ENCODE data around the gene ZCCHC14. TPM values are rescaled to one million over a fixed set of nuclear protein-coding genes. Genes with fewer than 3 reads are reported as not detected.

Gene ZCCHC14
- total and polyA plus RNA-seq, 2 of the 13 experiments (the other 11 are each of a cell fraction or from before 2014, with no cell fraction given), result 12.4 to 12.5 TPM

GRCh38 chr16:87471278-87472141, 21.3 kb downstream of the ZCCHC14 start (continued):
- TF ChIP-seq ZNF605 (CRISPR knock-in tag; IDR thresholded peaks at IDR 0.05) (no peak; the same call in 1 of the 2 replicates), ZNF772 (CRISPR knock-in tag; IDR thresholded peaks at IDR 0.05) (no peak), ZNF224 (CRISPR knock-in tag; IDR thresholded peaks at IDR 0.05) (no peak), ZNF180 (CRISPR knock-in tag; IDR thresholded peaks at IDR 0.05; ENCODE audit: borderline replicate concordance, low read depth) (no peak), ATF6 (CRISPR knock-in tag; conservative IDR thresholded peaks at IDR 0.05) (no peak), ZNF256 (CRISPR knock-in tag; conservative IDR thresholded peaks at IDR 0.05) (no peak), KAT2B (IDR thresholded peaks at IDR 0.05; ENCODE audit: borderline replicate concordance, low read depth, low read length) (no peak), ZNF468 (CRISPR knock-in tag; IDR thresholded peaks at IDR 0.05) (no peak), HNF4A (CRISPR knock-in tag; IDR thresholded peaks at IDR 0.05) (peak; percentile 90), SCMH1 (CRISPR knock-in tag; IDR thresholded peaks at IDR 0.05; ENCODE audit: borderline replicate concordance) (no peak), CREM (IDR thresholded peaks at IDR 0.05) (no peak), CREM (CRISPR knock-in tag; IDR thresholded peaks at IDR 0.05) (no peak), TGIF2 (CRISPR knock-in tag; IDR thresholded peaks at IDR 0.05) (no peak), ZNF7 (CRISPR knock-in tag; IDR thresholded peaks at IDR 0.05) (peak; percentile 68; the same call in 1 of the 2 replicates), ZSCAN31 (CRISPR knock-in tag; IDR thresholded peaks at IDR 0.05; ENCODE audit: low read depth) (0 out of 2 replicates have a peak, but pooled peaks have one; percentile 1), ZNF781 (CRISPR knock-in tag; IDR thresholded peaks at IDR 0.05; ENCODE audit: borderline replicate concordance, not compliant biosample characterization) (no peak), ATF1 (CRISPR knock-in tag; IDR thresholded peaks at IDR 0.05) (no peak), ZNF18 (CRISPR knock-in tag; IDR thresholded peaks at IDR 0.05; ENCODE audit: insufficient replicate concordance) (no peak), LCORL (IDR thresholded peaks at IDR 0.05) (no peak), LCORL (CRISPR knock-in tag; IDR thresholded peaks at IDR 0.05) (peak; percentile 75), RBM22 (optimal IDR thresholded peaks at IDR 0.05; ENCODE audit: low read length) (peak; percentile 24), DMAP1 (CRISPR knock-in tag; IDR thresholded peaks at IDR 0.05) (0 out of 2 replicates have a peak, but pooled peaks have one; percentile 35), YEATS4 (CRISPR knock-in tag; IDR thresholded peaks at IDR 0.05; ENCODE audit: borderline replicate concordance) (0 out of 2 replicates have a peak, but pooled peaks have one; percentile 41), HOXA9 (CRISPR knock-in tag; IDR thresholded peaks at IDR 0.05; ENCODE audit: borderline replicate concordance) (no peak)
- TF ChIP-seq, protein P1, sequence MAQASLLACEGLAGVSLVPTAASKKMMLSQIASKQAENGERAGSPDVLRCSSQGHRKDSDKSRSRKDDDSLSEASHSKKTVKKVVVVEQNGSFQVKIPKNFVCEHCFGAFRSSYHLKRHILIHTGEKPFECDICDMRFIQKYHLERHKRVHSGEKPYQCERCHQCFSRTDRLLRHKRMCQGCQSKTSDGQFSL (CRISPR knock-in tag; IDR thresholded peaks at IDR 0.05), result no peak
- TF ChIP-seq, protein P2, sequence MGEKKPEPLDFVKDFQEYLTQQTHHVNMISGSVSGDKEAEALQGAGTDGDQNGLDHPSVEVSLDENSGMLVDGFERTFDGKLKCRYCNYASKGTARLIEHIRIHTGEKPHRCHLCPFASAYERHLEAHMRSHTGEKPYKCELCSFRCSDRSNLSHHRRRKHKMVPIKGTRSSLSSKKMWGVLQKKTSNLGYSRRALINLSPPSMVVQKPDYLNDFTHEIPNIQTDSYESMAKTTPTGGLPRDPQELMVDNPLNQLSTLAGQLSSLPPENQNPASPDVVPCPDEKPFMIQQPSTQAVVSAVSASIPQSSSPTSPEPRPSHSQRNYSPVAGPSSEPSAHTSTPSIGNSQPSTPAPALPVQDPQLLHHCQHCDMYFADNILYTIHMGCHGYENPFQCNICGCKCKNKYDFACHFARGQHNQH (CRISPR knock-in tag; IDR thresholded peaks at IDR 0.05), result peak; percentile 86; the same call in 1 of the 2 replicates

Measured in HepG2 (cell line).